Renal cortex interstitium (tissue), 11 donors: ENCODE data around the gene SPEM1. TPM values are rescaled to one million over a fixed set of nuclear protein-coding genes. Genes with fewer than 3 reads are reported as not detected.
"Not testable (repeated sequence)": the region's sequence is repeated elsewhere in the genome, so short reads cannot be mapped to it uniquely, and the experiment has no call there.

ENCODE experiments used
- DNase-seq, 11 donors: peaks; one replicate each; pipeline ENCODE4 v3.0.0-alpha.2; 2013; ENCODE audit warnings: low read depth in 9 of 11, low spot score in 4 of 11; ENCODE audit errors: extremely low read depth in 1 of 11
- polyA plus RNA-seq, 3 donors: library from polyadenylated mRNA; unstranded; fragments of 120-200 nt; gene quantifications; one replicate each; pipeline ENCODE4 v1.2.1, GENCODE V29; 2013; ENCODE audit not compliant: insufficient read length in 3 of 3

Gene SPEM1
- polyA plus RNA-seq, 3 donors, result 0.10 to 0.22 TPM; not detected in 1

- no peak for DNase-seq
Measured at GRCh38 chr17:7462474-7463371, 42.6 kb downstream of the SPEM1 start.

- no peak for DNase-seq
Measured at GRCh38 chr17:7463372-7463846, 43.3 kb downstream of the SPEM1 start.

- no peak for DNase-seq
Measured at GRCh38 chr17:7464081-7464480, 44.0 kb downstream of the SPEM1 start.

GRCh38 chr17:7465597-7466275 is 45.6 kb downstream of the SPEM1 start:
- DNase-seq, result peak in 1 of 11 donors; percentile 38

- no peak for DNase-seq
Measured at GRCh38 chr17:7466318-7466638, 46.2 kb downstream of the SPEM1 start.

- DNase-seq, result no peak
Measured at GRCh38 chr17:7466639-7467341, 46.7 kb downstream of the SPEM1 start.

GRCh38 chr17:7467498-7467897 is 47.4 kb downstream of the SPEM1 start:
- DNase-seq, result no peak

- DNase-seq, result no peak
Measured at GRCh38 chr17:7468290-7468689, 48.2 kb downstream of the SPEM1 start.

GRCh38 chr17:7468804-7469389 is 48.8 kb downstream of the SPEM1 start:
- DNase-seq, result no peak

- DNase-seq, result not testable (repeated sequence)
Measured at GRCh38 chr17:7469843-7470242, 49.7 kb downstream of the SPEM1 start.

GRCh38 chr17:7470457-7470973 is 50.4 kb downstream of the SPEM1 start:
- DNase-seq, result not testable (repeated sequence)

Other genes with a start within 250 kb of the SPEM1 start
- 10 to 100 TPM in 1 of 3 donors, 1 to 10 TPM in 2; 6.1 to 10.7 (median 7.2) TPM for gene ASGR1, start 241.0 kb upstream of the SPEM1 start, polyA plus RNA-seq
- gene DLG4, start 200.5 kb upstream of the SPEM1 start, polyA plus RNA-seq, result 10 to 100 TPM; 28.3 to 47.7 (median 37.6) TPM
- 100 to 1,000 TPM; 438 to 579 (median 497) TPM for gene ACADVL, start 200.4 kb upstream of the SPEM1 start, polyA plus RNA-seq
- gene DVL2, start 185.8 kb upstream of the SPEM1 start, polyA plus RNA-seq, result 10 to 100 TPM; 49.8 to 66.7 (median 64.4) TPM
- 10 to 100 TPM; 51.3 to 65.8 (median 53.1) TPM for gene PHF23, start 180.9 kb upstream of the SPEM1 start, polyA plus RNA-seq
- 100 to 1,000 TPM; 435 to 476 (median 455) TPM for gene GABARAP, start 177.9 kb upstream of the SPEM1 start, polyA plus RNA-seq
- gene CTDNEP1, start 168.6 kb upstream of the SPEM1 start, polyA plus RNA-seq, result 100 to 1,000 TPM; 151 to 152 (median 151) TPM
- 10 to 100 TPM; 51.6 to 63.0 (median 55.1) TPM for gene ELP5, start 168.1 kb upstream of the SPEM1 start, polyA plus RNA-seq
- gene CLDN7, start 157.8 kb upstream of the SPEM1 start, polyA plus RNA-seq, result 10 to 100 TPM; 41.1 to 74.2 (median 41.8) TPM
- 1 to 10 TPM; 1.8 to 2.7 (median 2.5) TPM for gene SLC2A4, start 138.6 kb upstream of the SPEM1 start, polyA plus RNA-seq
- 1 to 10 TPM; 3.8 to 5.3 (median 5.2) TPM for gene YBX2, start 125.7 kb upstream of the SPEM1 start, polyA plus RNA-seq
- gene EIF5A, start 112.7 kb upstream of the SPEM1 start, polyA plus RNA-seq, result 100 to 1,000 TPM; 313 to 353 (median 324) TPM
- gene GPS2, start 105.0 kb upstream of the SPEM1 start, polyA plus RNA-seq, result 100 to 1,000 TPM in 1 of 3 donors, 10 to 100 TPM in 2; 95.6 to 101 (median 97.4) TPM
- gene NEURL4, start 91.0 kb upstream of the SPEM1 start, polyA plus RNA-seq, result 10 to 100 TPM; 30.6 to 38.2 (median 36.1) TPM
- gene ACAP1, start 83.8 kb upstream of the SPEM1 start, polyA plus RNA-seq, result 10 to 100 TPM in 1 of 3 donors, 1 to 10 TPM in 2; 7.0 to 12.5 (median 7.6) TPM
- 10 to 100 TPM; 10.7 to 13.9 (median 12.0) TPM for gene KCTD11, start 68.2 kb upstream of the SPEM1 start, polyA plus RNA-seq
- not detected for gene TMEM95, start 65.2 kb upstream of the SPEM1 start, polyA plus RNA-seq
- gene TNK1, start 39.2 kb upstream of the SPEM1 start, polyA plus RNA-seq, result 1 to 10 TPM; 5.1 to 9.0 (median 6.0) TPM
- gene PLSCR3, start 25.8 kb upstream of the SPEM1 start, polyA plus RNA-seq, result 10 to 100 TPM; 28.8 to 41.5 (median 41.4) TPM
- 10 to 100 TPM; 81.9 to 99.2 (median 87.3) TPM for gene TMEM256, start 16.2 kb upstream of the SPEM1 start, polyA plus RNA-seq
- 10 to 100 TPM; 21.4 to 36.4 (median 29.0) TPM for gene NLGN2, start 12.5 kb upstream of the SPEM1 start, polyA plus RNA-seq
- not detected for gene SPEM2, start 5.3 kb downstream of the SPEM1 start, polyA plus RNA-seq
- not detected for gene SPEM3, start 8.5 kb downstream of the SPEM1 start, polyA plus RNA-seq
- gene TMEM102, start 15.1 kb downstream of the SPEM1 start, polyA plus RNA-seq, result 1 to 10 TPM; 3.4 to 5.2 (median 4.6) TPM
- gene FGF11, start 19.2 kb downstream of the SPEM1 start, polyA plus RNA-seq, result 10 to 100 TPM in 1 of 3 donors, 1 to 10 TPM in 2; 5.6 to 12.6 (median 8.0) TPM
- 10 to 100 TPM in 2 of 3 donors, 1 to 10 TPM in 1; 9.3 to 10.7 (median 10.4) TPM for gene CHRNB1, start 24.7 kb downstream of the SPEM1 start, polyA plus RNA-seq
- 10 to 100 TPM; 34.9 to 54.9 (median 40.9) TPM for gene ZBTB4, start 59.3 kb downstream of the SPEM1 start, polyA plus RNA-seq
- under 1 TPM in 2 of 3 donors, not detected in 1; 0.26 TPM for gene SLC35G6, start 61.1 kb downstream of the SPEM1 start, polyA plus RNA-seq
- 100 to 1,000 TPM; 131 to 134 (median 134) TPM for gene POLR2A, start 64.0 kb downstream of the SPEM1 start, polyA plus RNA-seq
- gene TNFSF12, start 128.7 kb downstream of the SPEM1 start, polyA plus RNA-seq, result 10 to 100 TPM; 19.0 to 26.6 (median 26.6) TPM
- gene TNFSF13, start 138.4 kb downstream of the SPEM1 start, polyA plus RNA-seq, result 10 to 100 TPM; 10.4 to 17.2 (median 12.5) TPM
- 10 to 100 TPM; 61.6 to 86.9 (median 83.7) TPM for gene SENP3, start 141.6 kb downstream of the SPEM1 start, polyA plus RNA-seq
- gene CD68, start 159.3 kb downstream of the SPEM1 start, polyA plus RNA-seq, result 10 to 100 TPM; 56.7 to 63.5 (median 62.6) TPM
- gene MPDU1, start 163.5 kb downstream of the SPEM1 start, polyA plus RNA-seq, result 100 to 1,000 TPM; 103 to 119 (median 114) TPM
- gene SOX15, start 169.8 kb downstream of the SPEM1 start, polyA plus RNA-seq, result 1 to 10 TPM; 2.9 to 4.4 (median 4.0) TPM
- 10 to 100 TPM; 49.6 to 51.8 (median 51.3) TPM for gene FXR2, start 194.6 kb downstream of the SPEM1 start, polyA plus RNA-seq
- gene SAT2, start 207.5 kb downstream of the SPEM1 start, polyA plus RNA-seq, result 100 to 1,000 TPM; 141 to 156 (median 145) TPM
- 1 to 10 TPM; 3.4 to 4.7 (median 4.0) TPM for gene SHBG, start 209.8 kb downstream of the SPEM1 start, polyA plus RNA-seq
- gene ATP1B2, start 230.6 kb downstream of the SPEM1 start, polyA plus RNA-seq, result 10 to 100 TPM; 20.7 to 22.9 (median 21.0) TPM